DMS 273 (cell line): ENCODE data around the gene EXOSC10.
"Not testable (repeated sequence)": the region's sequence is repeated elsewhere in the genome, so short reads cannot be mapped to it uniquely, and the experiment has no call there.

Source experiments
- DNase-seq: peaks from one replicate; lab custom pipeline; 2025; ENCODE audit not compliant: unreplicated experiment; lab: John Stamatoyannopoulos, UW

Gene EXOSC10

GRCh38 chr1:11019971-11020370, 79.7 kb downstream of the EXOSC10 start:
- no peak for DNase-seq

GRCh38 chr1:11019358-11019757, 80.3 kb downstream of the EXOSC10 start:
- DNase-seq, result not testable (repeated sequence)
